Measurements from ENCODE around the gene LAMP1.
"Not testable (repeated sequence)": the region's sequence is repeated elsewhere in the genome, so short reads cannot be mapped to it uniquely, and the experiment has no call there.

LAMP1 gene

DNA sequence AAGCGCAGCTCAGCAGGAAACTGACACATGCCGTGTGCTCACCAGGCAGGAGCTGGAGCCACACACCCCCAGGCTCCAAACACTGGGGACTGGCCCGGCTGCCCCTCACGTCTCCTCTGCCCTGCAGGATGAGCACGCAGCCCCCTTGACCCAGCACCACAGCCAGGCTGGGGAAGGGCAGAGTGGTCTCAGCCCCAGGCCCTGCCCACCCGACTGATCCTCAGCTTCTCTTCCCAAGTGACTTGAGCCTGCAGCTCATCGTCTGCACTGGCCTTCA lies 46.6 kb downstream of the LAMP1 start:
- CTCF ChIA-PET = no interaction called here
- TF ChIP-seq, protein P1, sequence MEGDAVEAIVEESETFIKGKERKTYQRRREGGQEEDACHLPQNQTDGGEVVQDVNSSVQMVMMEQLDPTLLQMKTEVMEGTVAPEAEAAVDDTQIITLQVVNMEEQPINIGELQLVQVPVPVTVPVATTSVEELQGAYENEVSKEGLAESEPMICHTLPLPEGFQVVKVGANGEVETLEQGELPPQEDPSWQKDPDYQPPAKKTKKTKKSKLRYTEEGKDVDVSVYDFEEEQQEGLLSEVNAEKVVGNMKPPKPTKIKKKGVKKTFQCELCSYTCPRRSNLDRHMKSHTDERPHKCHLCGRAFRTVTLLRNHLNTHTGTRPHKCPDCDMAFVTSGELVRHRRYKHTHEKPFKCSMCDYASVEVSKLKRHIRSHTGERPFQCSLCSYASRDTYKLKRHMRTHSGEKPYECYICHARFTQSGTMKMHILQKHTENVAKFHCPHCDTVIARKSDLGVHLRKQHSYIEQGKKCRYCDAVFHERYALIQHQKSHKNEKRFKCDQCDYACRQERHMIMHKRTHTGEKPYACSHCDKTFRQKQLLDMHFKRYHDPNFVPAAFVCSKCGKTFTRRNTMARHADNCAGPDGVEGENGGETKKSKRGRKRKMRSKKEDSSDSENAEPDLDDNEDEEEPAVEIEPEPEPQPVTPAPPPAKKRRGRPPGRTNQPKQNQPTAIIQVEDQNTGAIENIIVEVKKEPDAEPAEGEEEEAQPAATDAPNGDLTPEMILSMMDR (IDR thresholded peaks at IDR 0.05; ENCODE audit: control extremely low read depth, extremely low read depth, low read depth, missing control alignments) = no peak
- POLR2A ChIA-PET = no interaction called here
- no peak for DNase-seq (ENCODE audit: extremely low spot score)

DNA sequence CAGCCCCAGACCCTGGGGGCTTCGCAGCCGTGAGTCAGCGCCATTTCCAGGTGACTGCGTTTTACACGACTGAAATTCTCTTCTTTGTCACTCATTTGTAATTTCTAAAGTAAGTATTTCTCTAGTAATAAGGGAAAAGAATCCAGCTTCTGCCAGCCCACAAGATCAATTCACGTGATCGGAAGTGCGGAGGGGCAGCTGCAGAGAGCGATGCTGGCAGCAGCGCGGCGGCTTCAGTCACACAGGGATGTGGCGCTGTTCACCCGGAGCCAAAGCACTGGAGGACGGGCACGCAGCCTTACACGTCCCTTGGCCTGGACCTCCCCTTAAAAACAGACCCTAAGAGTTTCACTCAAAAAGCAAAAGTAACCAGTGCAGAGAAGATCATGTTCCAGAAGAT lies 48.4 kb downstream of the LAMP1 start:
- no peak for DNase-seq (ENCODE audit: extremely low spot score)
- TF ChIP-seq, protein P1 (IDR thresholded peaks at IDR 0.05; ENCODE audit: control extremely low read depth, extremely low read depth, low read depth, missing control alignments) = no peak
- ChIA-PET CTCF (no interaction called here), POLR2A (no interaction called here)

DNA sequence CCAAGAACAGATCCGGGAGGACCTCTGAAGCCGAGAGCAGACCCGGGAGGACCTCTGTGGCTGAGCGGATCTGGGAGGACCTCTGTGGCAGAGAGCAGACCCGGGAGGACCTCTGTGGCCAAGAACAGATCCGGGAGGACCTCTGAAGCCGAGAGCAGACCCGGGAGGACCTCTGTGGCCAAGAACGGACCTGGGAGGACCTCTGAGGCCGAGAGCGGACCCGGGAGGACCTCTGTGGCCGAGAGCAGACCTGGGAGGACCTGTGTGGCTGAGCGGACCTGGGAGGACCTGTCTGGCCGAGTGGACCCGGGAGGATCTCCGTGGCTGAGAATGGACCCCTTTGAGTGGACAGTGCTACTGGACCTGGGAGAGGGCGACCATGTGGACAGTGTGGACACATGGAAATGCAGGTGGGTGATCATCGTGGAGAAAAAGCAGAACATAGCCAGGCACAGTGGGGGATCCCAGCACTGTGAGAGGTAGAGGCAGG lies 50.7 kb downstream of the LAMP1 start:
- CTCF ChIA-PET; DNase-seq (ENCODE audit: extremely low spot score); POLR2A ChIA-PET: not testable (repeated sequence)

DNA sequence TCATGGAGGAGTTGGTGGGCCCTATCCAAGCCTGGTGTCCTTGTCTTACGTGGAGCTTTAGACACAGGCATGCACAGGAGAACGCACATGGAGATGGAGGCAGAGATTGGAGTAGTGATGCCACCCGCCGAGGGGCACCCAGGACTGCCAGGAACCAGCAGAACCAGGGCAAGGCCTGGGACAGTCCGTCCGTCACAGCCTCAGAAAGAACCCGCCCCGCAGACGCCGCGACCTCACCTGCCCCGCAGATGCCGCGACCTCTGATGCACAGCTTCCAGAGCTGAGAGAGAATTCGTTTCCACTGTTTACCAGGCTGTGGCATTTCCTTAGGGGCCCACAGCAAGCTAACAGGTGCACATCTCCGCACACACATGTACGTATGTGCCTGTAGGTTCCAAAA lies 51.6 kb downstream of the LAMP1 start:
- no peak for DNase-seq (ENCODE audit: extremely low spot score)
- ChIA-PET POLR2A (no interaction called here), CTCF (interaction anchor here (0.6 to 1.7 kb wide), 2 partner anchors 10 to 11 kb away, joined by 3 to 5 read pairs; no protein-coding TSS in a partner anchor)
- TF ChIP-seq, protein P1 (IDR thresholded peaks at IDR 0.05; ENCODE audit: control extremely low read depth, extremely low read depth, low read depth, missing control alignments) = no peak

DNA sequence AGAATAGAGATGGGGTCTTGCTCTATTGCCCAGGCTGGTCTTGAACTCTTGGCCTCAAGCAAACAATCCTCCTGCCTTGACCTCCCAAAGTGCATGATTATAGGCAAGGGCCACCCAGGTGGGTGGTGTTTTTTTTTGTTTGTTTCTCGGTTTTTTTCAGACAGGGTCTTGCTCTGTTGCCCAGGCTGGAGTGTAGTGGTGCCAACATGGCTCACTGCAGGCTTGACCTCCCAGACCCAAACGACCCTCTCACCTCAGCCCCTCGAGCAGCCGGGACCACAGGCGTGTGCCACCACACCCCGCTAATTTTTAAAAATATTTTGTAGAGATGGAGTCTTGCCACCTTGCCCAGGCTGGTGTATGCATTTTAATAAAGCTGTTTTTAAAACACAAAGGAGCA lies 52.0 kb downstream of the LAMP1 start:
- CTCF ChIA-PET = interaction anchor here (0.6 to 1.7 kb wide), 2 partner anchors 10 kb away, joined by 3 to 5 read pairs; no protein-coding TSS in a partner anchor
- TF ChIP-seq, protein P1 (IDR thresholded peaks at IDR 0.05; ENCODE audit: control extremely low read depth, extremely low read depth, low read depth, missing control alignments) = no peak
- no peak for DNase-seq (ENCODE audit: extremely low spot score)
- POLR2A ChIA-PET = no interaction called here

DNA sequence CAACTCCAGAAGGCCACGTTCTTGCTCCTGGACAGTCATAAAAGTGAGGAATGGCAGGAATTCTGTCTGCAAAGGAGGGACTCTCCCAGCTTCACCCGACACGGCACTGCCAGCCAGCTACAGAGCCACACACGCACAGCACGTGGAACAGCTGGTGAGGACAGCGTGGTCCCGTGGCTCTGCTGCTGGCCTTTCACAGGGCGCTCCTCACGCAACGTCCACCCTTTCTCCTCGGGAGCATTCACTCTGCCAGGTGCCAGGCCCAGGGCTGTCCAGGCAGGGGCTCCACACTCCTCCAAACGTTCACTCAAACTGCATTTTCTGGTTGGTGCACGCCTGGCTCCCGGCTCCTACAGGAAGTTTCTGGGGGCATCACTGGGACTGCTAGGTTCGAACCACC lies 52.5 kb downstream of the LAMP1 start:
- CTCF ChIA-PET = interaction anchor here (1.7 kb wide), 1 partner anchor 10 kb away, joined by 5 read pairs; no protein-coding TSS in a partner anchor
- no peak for DNase-seq (ENCODE audit: extremely low spot score)
- TF ChIP-seq, protein P1 (IDR thresholded peaks at IDR 0.05; ENCODE audit: control extremely low read depth, extremely low read depth, low read depth, missing control alignments) = no peak
- POLR2A ChIA-PET = no interaction called here

DNA sequence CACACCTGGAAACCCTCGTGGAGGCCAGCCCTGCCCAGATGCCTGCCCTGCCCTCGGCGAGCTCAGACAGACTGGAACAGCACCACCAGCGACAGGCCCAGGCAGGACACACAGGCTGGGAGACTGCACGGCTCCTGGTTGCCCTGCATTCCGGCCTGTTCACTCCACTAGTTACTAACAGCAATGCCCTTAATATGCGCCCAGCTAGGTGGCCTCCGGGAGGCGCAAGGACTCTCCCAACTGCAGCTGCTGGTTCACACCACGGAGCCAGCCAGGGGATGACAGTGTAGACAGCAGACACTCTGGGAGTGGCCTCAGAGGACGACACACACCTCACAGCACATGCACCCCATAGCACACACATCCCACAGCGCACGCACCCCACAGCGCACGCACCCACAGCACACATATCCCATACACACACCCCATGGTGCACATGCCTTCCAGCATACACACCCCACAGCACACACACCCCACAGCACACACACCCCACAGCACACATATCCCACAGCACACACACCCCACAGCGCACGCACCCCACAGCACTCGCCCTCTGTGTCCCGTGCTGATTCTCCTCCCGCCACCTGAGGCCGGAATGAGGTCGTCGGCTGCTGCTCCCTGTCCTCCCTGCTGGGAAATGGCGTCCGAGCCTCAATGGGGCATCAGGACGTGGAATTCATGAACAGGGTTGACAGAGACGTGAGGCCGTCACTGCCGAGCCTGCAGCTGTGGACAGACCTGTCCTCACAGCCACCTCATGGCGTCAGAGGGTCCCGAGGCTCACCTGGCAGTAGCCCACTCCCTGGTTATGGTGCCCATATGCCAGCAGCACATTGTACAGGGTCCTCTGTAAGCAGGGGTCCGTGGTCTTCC lies 53.3 kb downstream of the LAMP1 start:
- CTCF ChIA-PET = interaction anchor here (1.7 kb wide), 1 partner anchor 9 kb away, joined by 5 read pairs; no protein-coding TSS in a partner anchor
- no peak for DNase-seq (ENCODE audit: extremely low spot score)
- TF ChIP-seq, protein P1 (IDR thresholded peaks at IDR 0.05; ENCODE audit: control extremely low read depth, extremely low read depth, low read depth, missing control alignments) = no peak
- POLR2A ChIA-PET = no interaction called here

Measured in GM10248 (cell line).